Measurements from ENCODE around the gene STXBP1. TPM values are rescaled to one million over a fixed set of nuclear protein-coding genes. Genes with fewer than 3 reads are reported as not detected.

Gene STXBP1
- polyA plus RNA-seq, 2 of the 4 experiments (the other 2 are of a cell fraction) = 13.3 to 22.6 TPM

DNA sequence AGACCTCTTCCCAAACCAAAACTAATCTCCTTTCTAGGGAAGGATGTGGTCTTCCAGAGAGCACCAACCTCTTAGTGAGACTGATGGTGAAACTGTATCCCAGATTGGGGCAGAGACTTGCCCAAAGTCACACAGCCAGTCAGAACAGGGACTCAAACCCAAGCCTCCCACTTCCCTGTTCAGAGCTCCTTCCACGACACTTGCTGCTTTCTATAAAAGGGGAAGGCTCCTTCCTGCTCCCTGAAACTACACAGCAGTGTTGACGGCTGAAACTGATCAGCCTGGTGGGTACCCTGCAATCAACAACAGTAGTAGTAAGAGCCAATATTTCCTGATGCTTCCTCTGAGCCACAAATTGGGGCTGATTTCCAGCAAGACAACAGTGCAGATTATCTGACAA is 121.5 kb downstream of the STXBP1 start:
- ChIA-PET POLR2A (no interaction called here), CTCF (interaction anchor here (1.1 to 15.7 kb wide), 27 partner anchors 9 to 229 kb away, joined by 3 to 243 read pairs (median 20); partner anchors contain the start of genes CDK9, CFAP157, PTRH1 and SH2D3C)
- Histone ChIP-seq H3K4me1 (peaks cover 9% of the 10 kb centered on the region; the same call in 1 of the 3 replicates), H3K4me3 (no peak overlapping the region), H3K27ac (no peak overlapping the region), H3K9me3 (no peaks in the 10 kb centered on the region), H3K4me2 (no peak overlapping the region)
- 86% methylated on average over 2 of the region's 2 CpGs for WGBS (ENCODE audit: missing lambda C conversion rate)
- FAIRE-seq (no peak), ATAC-seq (no peak), DNase-seq (ENCODE audit: low read depth in 1 of 2, low spot score in 1 of 2) (no peak)
- no peak for TF ChIP-seq CBX2 (IDR thresholded peaks at IDR 0.05; ENCODE audit: borderline replicate concordance, low read depth)
- TF ChIP-seq JUNB (IDR thresholded peaks at IDR 0.05) = no peak
- TF ChIP-seq E2F6 (IDR thresholded peaks at IDR 0.05; ENCODE audit: borderline replicate concordance, low read depth) = no peak
- no peak for TF ChIP-seq MAFK (IDR thresholded peaks at IDR 0.05; ENCODE audit: partially characterized antibody)
- TF ChIP-seq RCOR1 (IDR thresholded peaks at IDR 0.05; ENCODE audit: low read depth, low read length) = no peak
- TF ChIP-seq CHD4 (IDR thresholded peaks at IDR 0.05; ENCODE audit: borderline replicate concordance) = no peak
- no peak for TF ChIP-seq NR3C1 (IDR thresholded peaks at IDR 0.05)
- TF ChIP-seq MYC (IDR thresholded peaks at IDR 0.05; ENCODE audit: borderline replicate concordance, low read length) = no peak

- Histone ChIP-seq H3K9me3 (no peaks in the 10 kb centered on the region), H3K4me1 (peaks cover 9% of the 10 kb centered on the region; the same call in 1 of the 3 replicates), H3K4me2 (peak overlapping the region; percentile 86), H3K4me3 (peak overlapping the region; percentile 72), H3K27ac (peak overlapping the region; percentile 96)
- DNase-seq (ENCODE audit: low read depth in 1 of 2, low spot score in 1 of 2) (no peak), ATAC-seq (no peak), FAIRE-seq (no peak)
- ChIA-PET POLR2A (interaction anchor here (0.5 to 2.0 kb wide), 10 partner anchors 19 to 360 kb away, joined by 3 to 12 read pairs (median 4); partner anchors contain the start of genes CDK9, LRSAM1, PTRH1 and RPL12), CTCF (interaction anchor here (0.5 to 15.7 kb wide), 101 partner anchors 10 to 685 kb away, joined by 3 to 243 read pairs (median 5); partner anchors contain the start of genes CDK9, CFAP157, FPGS and LRSAM1)
- TF ChIP-seq HOXB13 (CRISPR knock-in tag; IDR thresholded peaks at IDR 0.05; ENCODE audit: low read depth) (no peak), TP53 (CRISPR knock-in tag; IDR thresholded peaks at IDR 0.05) (no peak), HOXA7 (CRISPR knock-in tag; IDR thresholded peaks at IDR 0.05) (no peak), PBX3 (IDR thresholded peaks at IDR 0.05) (no peak), POLR2AphosphoS2 (conservative IDR thresholded peaks at IDR 0.05; ENCODE audit: low read length) (no peak), GATA3 (IDR thresholded peaks at IDR 0.05; ENCODE audit: borderline replicate concordance) (no peak), NFE2L2 (conservative IDR thresholded peaks at IDR 0.05; ENCODE audit: low read length) (no peak), ZSCAN20 (CRISPR knock-in tag; IDR thresholded peaks at IDR 0.05) (no peak)
- 54% methylated on average over 16 of the region's 22 CpGs for WGBS (ENCODE audit: missing lambda C conversion rate)
These were observed 122.2 kb downstream of the STXBP1 start for GRCh38 chr9:127734247-127734746.

DNA sequence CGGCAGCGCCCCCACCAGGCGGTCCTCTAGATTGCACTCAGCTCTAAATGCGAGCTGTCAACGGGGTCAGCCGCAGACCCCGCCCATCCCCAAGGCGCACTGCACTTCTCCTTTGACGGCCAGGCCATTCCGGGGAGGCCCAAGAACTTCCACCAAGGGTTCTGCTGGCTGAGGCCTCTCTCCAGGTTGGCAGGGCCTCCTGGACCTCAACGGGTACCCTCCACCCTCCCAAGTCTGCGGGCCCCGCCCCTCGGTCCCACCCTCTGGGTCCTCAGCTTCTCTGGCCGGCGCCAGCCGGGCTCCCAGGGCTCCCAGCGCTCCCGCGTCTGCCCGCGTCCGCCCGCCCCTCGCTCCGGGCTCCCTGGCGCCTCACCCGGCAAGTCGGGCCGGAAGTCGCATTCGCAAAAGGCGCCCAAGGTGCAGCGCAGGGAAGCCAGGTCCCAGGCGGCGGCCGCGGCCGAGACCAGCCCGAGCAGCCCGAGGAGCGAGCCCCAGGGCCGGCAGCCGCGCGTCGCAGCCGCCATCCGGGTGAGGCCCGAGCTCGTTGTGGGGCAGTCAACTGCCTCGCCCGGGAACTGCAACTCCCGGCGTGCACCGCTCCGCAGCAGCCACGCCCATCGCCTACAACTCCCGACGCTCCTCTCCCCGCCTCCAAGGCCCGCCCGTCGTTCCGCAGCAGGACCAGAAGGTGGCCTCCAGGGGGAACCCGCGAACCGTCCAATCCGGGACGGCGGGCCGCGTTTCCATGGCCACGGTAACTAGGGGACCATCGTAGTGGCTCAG is 122.9 kb downstream of the STXBP1 start, which contains the start of gene TOR2A:
Gene TOR2A, minus strand, starts transcription at position 548 of the 783 bp plus-strand sequence. Its CDS starts 24 bp downstream, at position 524.
- ATAC-seq (peak; percentile 92 to 95), DNase-seq (ENCODE audit: low read depth in 1 of 2, low spot score in 1 of 2) (peak; percentile 91 to 97), FAIRE-seq (peak; percentile 56)
- ChIA-PET POLR2A (interaction anchor here (0.5 to 2.0 kb wide), 11 partner anchors 19 to 359 kb away, joined by 3 to 12 read pairs (median 3); partner anchors contain the start of genes CDK9, LRSAM1, PTRH1 and RPL12), CTCF (interaction anchor here (0.5 to 15.7 kb wide), 117 partner anchors 10 to 686 kb away, joined by 3 to 243 read pairs (median 5); partner anchors contain the start of genes CDK9, CFAP157, FPGS and LRSAM1)
- Histone ChIP-seq H3K27ac (peak within 1 kb of the TSS; percentile 96), H3K4me1 (peaks cover 12% of the 10 kb centered on the region), H3K4me2 (peak within 1 kb of the TSS; percentile 86), H3K4me3 (peak within 1 kb of the TSS; percentile 72), H3K9me3 (no peaks in the 10 kb centered on the region)
- under 1% methylated on average over 35 of the region's 76 CpGs for WGBS (ENCODE audit: missing lambda C conversion rate)
- TF ChIP-seq EP300 (IDR thresholded peaks at IDR 0.05) = no peak; a peak in 1 of 5 replicates
- TF ChIP-seq GATA3 (IDR thresholded peaks at IDR 0.05; ENCODE audit: borderline replicate concordance) = 0 out of 2 replicates have a peak, but pooled peaks have one; percentile 9
- peak; percentile 97 for TF ChIP-seq SMC3 (IDR thresholded peaks at IDR 0.05)
- no peak for TF ChIP-seq USF2 (IDR thresholded peaks at IDR 0.05)
- TF ChIP-seq JUN (IDR thresholded peaks at IDR 0.05) = peak; percentile 29 to 76; a peak in 2 of 5 replicates
- no peak for TF ChIP-seq CHD4 (IDR thresholded peaks at IDR 0.05; ENCODE audit: borderline replicate concordance)
- TF ChIP-seq HDAC2 (IDR thresholded peaks at IDR 0.05) = no peak
- TF ChIP-seq ZC3H11A (IDR thresholded peaks at IDR 0.05) = no peak
- TF ChIP-seq BHLHE40 (IDR thresholded peaks at IDR 0.05; ENCODE audit: low read depth, low read length) = no peak
- no peak for TF ChIP-seq ELK1 (IDR thresholded peaks at IDR 0.05; ENCODE audit: low read depth, low read length)
- TF ChIP-seq RFX5 (IDR thresholded peaks at IDR 0.05) = peak; percentile 94
- no peak for TF ChIP-seq TFCP2L1 (CRISPR knock-in tag; IDR thresholded peaks at IDR 0.05)
- TF ChIP-seq, protein P1, sequence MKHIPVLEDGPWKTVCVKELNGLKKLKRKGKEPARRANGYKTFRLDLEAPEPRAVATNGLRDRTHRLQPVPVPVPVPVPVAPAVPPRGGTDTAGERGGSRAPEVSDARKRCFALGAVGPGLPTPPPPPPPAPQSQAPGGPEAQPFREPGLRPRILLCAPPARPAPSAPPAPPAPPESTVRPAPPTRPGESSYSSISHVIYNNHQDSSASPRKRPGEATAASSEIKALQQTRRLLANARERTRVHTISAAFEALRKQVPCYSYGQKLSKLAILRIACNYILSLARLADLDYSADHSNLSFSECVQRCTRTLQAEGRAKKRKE (CRISPR knock-in tag; IDR thresholded peaks at IDR 0.05; ENCODE audit: low read depth) = no peak
- TF ChIP-seq HOXA7 (CRISPR knock-in tag; IDR thresholded peaks at IDR 0.05) = no peak
